Activated naive CD4-positive, alpha-beta T cell treated with anti-CD3 and anti-CD28 coated beads, Interleukin-2, amount 10 ng/mL, durations not matched to agents 7 days and 5 days (primary cell): Measurements from ENCODE around the gene MTX1.

Experiments
- CTCF ChIA-PET: fragments of 350-600 bp; sonication (Branson Sonifier 250); formaldehyde crosslinking; loops from one replicate; lab custom pipeline; 2021; ENCODE audit warnings: antibody characterized with exemption; lab: Charles Lee
- DNase-seq: peaks from one replicate; pipeline ENCODE4 v3.0.0-alpha.2; 2020
- H3K27ac Mint-ChIP-seq: one replicate; pipeline ENCODE4 v1.8.0; 2021; ENCODE audit warnings: mild to moderate bottlenecking, moderate library complexity, mixed read lengths
- H3K27me3 Mint-ChIP-seq: one replicate; pipeline ENCODE4 v1.8.0; 2021; ENCODE audit warnings: mild to moderate bottlenecking, mixed read lengths
- H3K36me3 Mint-ChIP-seq: one replicate; pipeline ENCODE4 v1.8.0; 2021; ENCODE audit warnings: mixed read lengths
- H3K4me1 Mint-ChIP-seq: one replicate; pipeline ENCODE4 v1.8.0; 2021; ENCODE audit warnings: mixed read lengths
- H3K4me3 Mint-ChIP-seq: one replicate; pipeline ENCODE4 v1.8.0; 2021; ENCODE audit warnings: mild to moderate bottlenecking, moderate library complexity, mixed read lengths
- H3K9me3 Mint-ChIP-seq: one replicate; pipeline ENCODE4 v1.8.0; 2021; ENCODE audit warnings: mixed read lengths

MTX1 gene

GRCh38 chr1:155253208-155253607, 44.7 kb downstream of the MTX1 start:
- Mint-ChIP-seq H3K27me3 (no peaks in the 10 kb centered on the region), H3K4me3 (peak overlapping the region; percentile 79), H3K36me3 (peaks cover 14% of the 10 kb centered on the region), H3K9me3 (no peaks in the 10 kb centered on the region), H3K4me1 (peaks cover 45% of the 10 kb centered on the region), H3K27ac (no peak overlapping the region)
- CTCF ChIA-PET: interaction anchor here (3.5 to 5.8 kb wide), 2 partner anchors 27 to 71 kb away, joined by 26 to 138 read pairs; partner anchors contain the start of gene RUSC1
- no peak for DNase-seq

- Mint-ChIP-seq H3K4me1 (peaks cover 45% of the 10 kb centered on the region), H3K27ac (no peak overlapping the region)
- no peak for DNase-seq
Measured at GRCh38 chr1:155253797-155254196, 45.3 kb downstream of the MTX1 start.

GRCh38 chr1:155254228-155254713, 45.8 kb downstream of the MTX1 start:
- peak overlapping the region; percentile 68 for H3K27ac Mint-ChIP-seq
- no peaks in the 10 kb centered on the region for H3K27me3 Mint-ChIP-seq
- no peaks in the 10 kb centered on the region for H3K9me3 Mint-ChIP-seq
- CTCF ChIA-PET: no interaction called here
- peaks cover 19% of the 10 kb centered on the region for H3K36me3 Mint-ChIP-seq
- peak overlapping the region; percentile 79 for H3K4me3 Mint-ChIP-seq
- DNase-seq: no peak
- H3K4me1 Mint-ChIP-seq: peaks cover 45% of the 10 kb centered on the region

More at GRCh38 chr1:155253797-155254196, 45.3 kb downstream of the MTX1 start:
- H3K27me3 Mint-ChIP-seq: no peaks in the 10 kb centered on the region
- peak overlapping the region; percentile 79 for H3K4me3 Mint-ChIP-seq
- H3K36me3 Mint-ChIP-seq: peaks cover 19% of the 10 kb centered on the region
- CTCF ChIA-PET: no interaction called here
- no peaks in the 10 kb centered on the region for H3K9me3 Mint-ChIP-seq

DNA sequence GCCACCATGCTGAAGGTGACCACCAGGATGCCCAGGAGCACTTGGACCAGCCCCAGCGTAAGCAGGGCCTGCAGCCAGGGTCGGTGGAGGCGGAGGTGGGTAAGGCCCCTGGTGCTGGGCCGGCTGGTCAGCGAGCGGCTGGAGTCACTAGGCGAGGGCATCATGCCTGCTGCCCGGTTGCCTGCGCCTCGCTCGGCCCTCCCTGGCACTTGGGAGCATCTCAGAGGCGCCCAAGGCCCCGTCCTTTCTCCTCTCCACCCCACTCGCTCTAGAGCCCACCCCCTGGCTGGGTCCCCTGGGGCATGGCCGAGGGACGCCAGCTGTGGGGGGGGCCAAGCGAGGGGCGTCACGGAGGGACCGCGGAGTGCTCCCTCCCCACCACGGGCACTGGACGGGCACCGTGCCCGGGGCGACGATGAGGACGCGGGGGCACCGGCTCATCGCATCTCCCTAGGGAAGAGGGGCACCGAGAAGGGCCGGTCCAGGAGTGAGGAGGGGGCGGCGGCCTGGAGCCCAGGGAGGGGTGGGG, 46.3 kb downstream of the MTX1 start:
- Mint-ChIP-seq H3K36me3 (peaks cover 19% of the 10 kb centered on the region), H3K4me1 (peaks cover 49% of the 10 kb centered on the region), H3K27me3 (no peaks in the 10 kb centered on the region), H3K4me3 (peak overlapping the region; percentile 79), H3K27ac (no peak overlapping the region), H3K9me3 (no peaks in the 10 kb centered on the region)
- no peak for DNase-seq
- CTCF ChIA-PET: no interaction called here

GRCh38 chr1:155255243-155256007, 46.9 kb downstream of the MTX1 start, which contains the start of gene ENTREP3:
Gene ENTREP3, minus strand, starts transcription at chr1:155255483. Its CDS starts 606 bp downstream, at chr1:155254877.
- peaks cover 50% of the 10 kb centered on the region for H3K4me1 Mint-ChIP-seq
- peaks cover 24% of the 10 kb centered on the region for H3K36me3 Mint-ChIP-seq
- DNase-seq: peak; percentile 88
- CTCF ChIA-PET: interaction anchor here (1.1 to 1.6 kb wide), 3 partner anchors 17 to 68 kb away, joined by 3 to 6 read pairs (median 4); partner anchors contain the start of gene CLK2
- H3K27ac Mint-ChIP-seq: peak within 1 kb of the TSS; percentile 68
- H3K4me3 Mint-ChIP-seq: peak within 1 kb of the TSS; percentile 79
- no peaks in the 10 kb centered on the region for H3K9me3 Mint-ChIP-seq
- no peaks in the 10 kb centered on the region for H3K27me3 Mint-ChIP-seq

DNA sequence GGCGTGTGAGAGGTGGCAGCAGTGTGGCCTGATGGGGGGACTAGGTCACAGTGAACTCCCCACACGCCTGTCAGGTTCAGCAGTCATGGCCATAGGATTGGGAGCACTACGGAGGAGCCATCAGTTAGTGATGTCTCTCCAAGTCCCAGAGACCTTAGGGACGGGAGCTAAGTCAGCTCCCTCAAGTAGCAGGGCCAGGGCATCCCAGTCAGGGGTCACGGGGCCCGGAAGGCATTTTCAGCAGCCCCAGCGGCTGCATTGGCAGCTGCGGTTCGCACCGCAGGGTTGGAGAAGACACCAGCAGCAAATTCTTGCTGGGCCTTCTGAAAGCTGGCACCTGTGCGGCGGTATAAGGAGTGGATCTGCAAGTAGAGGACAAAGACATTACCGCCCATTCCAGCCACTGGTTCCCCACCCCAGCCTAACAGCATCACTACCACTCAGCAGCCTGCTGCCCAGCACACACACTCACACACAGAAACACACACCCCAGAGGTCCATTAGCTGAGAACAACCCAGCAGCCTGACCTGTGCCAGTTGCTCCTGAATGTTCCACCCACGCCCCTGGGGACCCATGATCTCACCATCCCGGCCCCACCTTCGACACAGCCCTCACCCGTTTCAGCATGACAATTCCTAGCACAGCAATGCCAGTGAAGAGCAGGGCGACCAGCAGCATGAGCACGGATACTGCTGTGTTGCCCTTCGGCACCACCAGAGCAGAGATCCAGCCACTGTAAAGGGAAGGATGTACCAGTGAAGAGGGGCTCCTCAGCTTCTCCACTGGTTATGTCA, 47.8 kb downstream of the MTX1 start:
- DNase-seq: no peak
- peaks cover 31% of the 10 kb centered on the region for H3K36me3 Mint-ChIP-seq
- no peaks in the 10 kb centered on the region for H3K9me3 Mint-ChIP-seq
- CTCF ChIA-PET: interaction anchor here (1.1 to 1.6 kb wide), 3 partner anchors 16 to 67 kb away, joined by 3 to 6 read pairs (median 4); partner anchors contain the start of gene CLK2
- H3K4me3 Mint-ChIP-seq: peak overlapping the region; percentile 79
- no peaks in the 10 kb centered on the region for H3K27me3 Mint-ChIP-seq
- no peak overlapping the region for H3K27ac Mint-ChIP-seq
- peaks cover 50% of the 10 kb centered on the region for H3K4me1 Mint-ChIP-seq

GRCh38 chr1:155260276-155260675, 51.8 kb downstream of the MTX1 start:
- H3K27me3 Mint-ChIP-seq: no peaks in the 10 kb centered on the region
- CTCF ChIA-PET: interaction anchor here (0.6 to 5.2 kb wide), 4 partner anchors 10 to 63 kb away, joined by 3 to 57 read pairs (median 5); no protein-coding TSS in a partner anchor
- H3K9me3 Mint-ChIP-seq: no peaks in the 10 kb centered on the region
- peak overlapping the region; percentile 96 for H3K4me3 Mint-ChIP-seq
- H3K4me1 Mint-ChIP-seq: peaks cover 60% of the 10 kb centered on the region
- no peak for DNase-seq
- H3K36me3 Mint-ChIP-seq: peaks cover 66% of the 10 kb centered on the region
- peak overlapping the region; percentile 72 for H3K27ac Mint-ChIP-seq

GRCh38 chr1:155261493-155261851, 53.0 kb downstream of the MTX1 start:
- CTCF ChIA-PET: interaction anchor here (0.6 to 5.2 kb wide), 7 partner anchors 11 to 80 kb away, joined by 3 to 57 read pairs (median 4); partner anchors contain the start of gene THBS3
- Mint-ChIP-seq H3K9me3 (no peaks in the 10 kb centered on the region), H3K36me3 (peaks cover 73% of the 10 kb centered on the region), H3K27ac (peak overlapping the region; percentile 93), H3K27me3 (no peaks in the 10 kb centered on the region), H3K4me1 (peaks cover 54% of the 10 kb centered on the region), H3K4me3 (peak overlapping the region; percentile 96)
- peak; percentile 39 for DNase-seq

DNA sequence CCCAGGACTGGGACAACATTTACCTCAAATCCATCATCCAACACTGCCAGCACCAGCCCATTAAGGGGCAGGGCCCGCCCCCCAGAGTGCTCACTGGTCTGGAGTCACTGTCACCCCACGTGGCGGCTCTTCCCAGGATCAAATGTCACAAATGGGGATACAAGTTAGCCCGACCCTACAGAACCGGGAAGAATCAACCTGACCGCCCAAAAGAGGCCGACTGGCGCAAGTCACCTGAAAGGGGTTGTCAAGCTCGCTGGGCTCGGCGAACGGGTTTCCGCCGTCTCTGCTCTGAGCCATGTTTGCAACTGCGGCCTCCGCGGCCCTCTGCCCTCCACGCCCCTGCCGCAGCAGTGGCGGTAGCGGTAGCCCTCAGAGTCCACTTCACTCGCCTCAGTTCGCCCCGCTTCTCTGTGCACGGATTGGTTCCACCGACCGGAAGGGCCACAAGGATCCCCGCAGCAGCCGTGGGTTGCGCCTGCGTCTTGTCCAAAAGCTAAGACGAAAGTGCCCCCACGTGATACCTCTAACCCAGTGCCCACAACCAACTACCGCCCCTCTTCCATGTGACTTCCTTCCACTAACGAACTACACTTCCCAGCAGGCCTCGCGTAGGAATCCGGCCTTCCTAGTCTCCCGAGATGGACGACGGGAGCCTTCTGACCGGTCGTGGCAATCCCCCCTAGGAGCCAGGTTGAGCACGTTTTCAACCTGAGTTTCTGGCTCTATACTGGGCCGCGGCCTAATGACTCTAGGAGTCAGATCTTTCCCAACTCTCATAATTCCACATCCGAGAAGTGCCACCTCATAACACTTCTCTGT, 53.6 kb downstream of the MTX1 start, which contains the start of gene SCAMP3:
SCAMP3 (minus strand) TSS at position 509 of the 822 bp plus-strand sequence; CDS start at position 300, 209 bp downstream.
- Mint-ChIP-seq H3K27ac (peak within 1 kb of the TSS; percentile 93), H3K36me3 (peaks cover 74% of the 10 kb centered on the region), H3K9me3 (no peaks in the 10 kb centered on the region), H3K27me3 (no peaks in the 10 kb centered on the region), H3K4me1 (peaks cover 49% of the 10 kb centered on the region), H3K4me3 (peak within 1 kb of the TSS; percentile 96)
- DNase-seq: peak; percentile 93
- CTCF ChIA-PET: interaction anchor here (0.6 to 5.2 kb wide), 6 partner anchors 12 to 79 kb away, joined by 3 to 57 read pairs (median 4); partner anchors contain the start of gene THBS3

- CTCF ChIA-PET: interaction anchor here (0.8 to 1.3 kb wide), 3 partner anchors 9 to 12 kb away, joined by 3 to 6 read pairs (median 5); no protein-coding TSS in a partner anchor
- DNase-seq: no peak
- peak overlapping the region; percentile 96 for H3K4me3 Mint-ChIP-seq
- H3K27ac Mint-ChIP-seq: peak overlapping the region; percentile 93
- no peaks in the 10 kb centered on the region for H3K27me3 Mint-ChIP-seq
- peaks cover 48% of the 10 kb centered on the region for H3K4me1 Mint-ChIP-seq
- H3K9me3 Mint-ChIP-seq: no peaks in the 10 kb centered on the region
- H3K36me3 Mint-ChIP-seq: peaks cover 77% of the 10 kb centered on the region
Measured at GRCh38 chr1:155263067-155263466, 54.6 kb downstream of the MTX1 start.
